GM23338 (cell line): ENCODE data around the gene CD84. TPM values are rescaled to one million over a fixed set of nuclear protein-coding genes. Genes with fewer than 3 reads are reported as not detected.
"Not testable (repeated sequence)": the region's sequence is repeated elsewhere in the genome, so short reads cannot be mapped to it uniquely, and the experiment has no call there.

Experiments used
- ATAC-seq: fragments of 200-7000 bp; cut with Tn5 transposase; 3 replicates; pipeline ENCODE4 v1.9.1; 2020
- DNase-seq: peaks from one replicate; pipeline ENCODE4 v3.0.0-alpha.2; 2015; ENCODE audit warnings: low spot score
- H2AFZ ChIP-seq: fragments of 200-600 bp; sonication (generic); 2 replicates; pipeline ENCODE4 v1.8.0; 2016; ENCODE audit warnings: antibody characterized with exemption, mild to moderate bottlenecking, moderate library complexity
- H3F3A ChIP-seq: fragments of 200-600 bp; sonication (generic); replicated peaks from 2 replicates; pipeline ENCODE4 v1.8.0; 2017; ENCODE audit warnings: antibody characterized with exemption, mixed run types, low read depth
- H3K27ac ChIP-seq: fragments of 200-600 bp; sonication (generic); 2 replicates; pipeline ENCODE4 v1.6.1; 2016; ENCODE audit warnings: low read depth
- H3K27me3 ChIP-seq: fragments of 200-600 bp; sonication (generic); 2 replicates; pipeline ENCODE4 v1.8.0; 2016; ENCODE audit warnings: mild to moderate bottlenecking, mixed run types, moderate library complexity; ENCODE audit not compliant: insufficient read depth
- H3K36me3 ChIP-seq: fragments of 200-600 bp; sonication (generic); 2 replicates; pipeline ENCODE4 v1.8.0; 2016; ENCODE audit warnings: mild to moderate bottlenecking; ENCODE audit not compliant: insufficient read depth
- H3K4me1 ChIP-seq: fragments of 200-600 bp; sonication (generic); 2 replicates; pipeline ENCODE4 v1.8.0; 2016; ENCODE audit warnings: mild to moderate bottlenecking, moderate library complexity; ENCODE audit not compliant: insufficient read depth
- H3K4me2 ChIP-seq: fragments of 200-600 bp; sonication (generic); 2 replicates; pipeline ENCODE4 v1.7.1; 2017; ENCODE audit warnings: mixed run types
- H3K4me3 ChIP-seq: fragments of 200-600 bp; sonication (generic); 2 replicates; pipeline ENCODE4 v1.6.1; 2016; ENCODE audit warnings: mixed run types
- H3K79me2 ChIP-seq: fragments of 200-600 bp; sonication (generic); replicated peaks from 2 replicates; pipeline ENCODE4 v1.8.0; 2017; ENCODE audit warnings: mild to moderate bottlenecking; ENCODE audit not compliant: insufficient read depth
- H3K9me2 ChIP-seq: fragments of 200-600 bp; sonication (generic); 2 replicates; pipeline ENCODE4 v1.8.0; 2017; ENCODE audit not compliant: insufficient read depth
- H4K20me1 ChIP-seq: fragments of 200-600 bp; sonication (generic); replicated peaks from 2 replicates; pipeline ENCODE4 v1.8.0; 2017; ENCODE audit warnings: mild to moderate bottlenecking; ENCODE audit not compliant: insufficient read depth
- H3K27ac Mint-ChIP-seq: 2 replicates; pipeline ENCODE4 v1.8.0; 2020; ENCODE audit warnings: inconsistent platforms, mild to moderate bottlenecking, moderate library complexity, mixed read lengths
- H3K27me3 Mint-ChIP-seq: 3 replicates; pipeline ENCODE4 v1.8.0; 2022; ENCODE audit warnings: low read depth, mild to moderate bottlenecking, moderate library complexity, mixed read lengths, inconsistent platforms; ENCODE audit not compliant: insufficient read depth, poor library complexity
- H3K36me3 Mint-ChIP-seq: 3 replicates; pipeline ENCODE4 v1.8.0; 2021; ENCODE audit warnings: low read depth, mild to moderate bottlenecking, inconsistent platforms, moderate library complexity, mixed read lengths
- H3K4me1 Mint-ChIP-seq: 3 replicates; pipeline ENCODE4 v1.8.0; 2020; ENCODE audit warnings: mild to moderate bottlenecking, inconsistent platforms, mixed read lengths
- H3K4me3 Mint-ChIP-seq: 3 replicates; pipeline ENCODE4 v1.8.0; 2021; ENCODE audit warnings: moderate library complexity, mild to moderate bottlenecking, inconsistent platforms, mixed read lengths
- H3K9me3 Mint-ChIP-seq: 3 replicates; pipeline ENCODE4 v1.8.0; 2020; ENCODE audit warnings: moderate library complexity, mild to moderate bottlenecking, inconsistent platforms, mixed read lengths
- NANOG ChIP-seq: IDR thresholded peaks from 2 replicates; pipeline ENCODE4 v1.6.1; 2016; ENCODE audit warnings: antibody characterized with exemption, borderline replicate concordance
- POLR2AphosphoS5 ChIP-seq: IDR thresholded peaks from 2 replicates; pipeline ENCODE4 v1.6.1; 2016; ENCODE audit warnings: antibody characterized with exemption, low read depth
- polyA plus RNA-seq: library from polyadenylated mRNA; unstranded; fragments of >200 nt; fragmentation: Nextera tagmentation; extraction: Ambion mirVana; gene quantifications from 2 replicates; pipeline ENCODE4 v1.2.1, GENCODE V29; 2016
- total RNA-seq: library from RNA; depleted of rRNA; stranded (reverse); fragments of >200 nt; shearing (Covaris generic); gene quantifications from 2 replicates; pipeline ENCODE4 v1.2.3, GENCODE V29; 2014
- TF ChIP-seq, protein P1 (sequence below): fragments of 250-450 bp; sonication (Bioruptor Pico); IDR thresholded peaks from 2 replicates; pipeline ENCODE4 v1.5.0; 2020; ENCODE audit warnings: mild to moderate bottlenecking, moderate library complexity
- TF ChIP-seq, protein P2 (sequence below), 2 experiments: fragments of 200-600 bp in 1 of 2; sonication (generic) in 1 of 2; conservative IDR thresholded peaks; 2 replicates each; pipeline versions ENCODE4 v1.5.1 to v1.6.1; 2016 to 2017; ENCODE audit warnings: antibody characterized with exemption in 2 of 2, low read depth in 2 of 2, mild to moderate bottlenecking in 2 of 2, moderate library complexity in 1 of 2

The CD84 gene
- total and polyA plus RNA-seq, 2 experiments from 2014 or later = not detected

DNA sequence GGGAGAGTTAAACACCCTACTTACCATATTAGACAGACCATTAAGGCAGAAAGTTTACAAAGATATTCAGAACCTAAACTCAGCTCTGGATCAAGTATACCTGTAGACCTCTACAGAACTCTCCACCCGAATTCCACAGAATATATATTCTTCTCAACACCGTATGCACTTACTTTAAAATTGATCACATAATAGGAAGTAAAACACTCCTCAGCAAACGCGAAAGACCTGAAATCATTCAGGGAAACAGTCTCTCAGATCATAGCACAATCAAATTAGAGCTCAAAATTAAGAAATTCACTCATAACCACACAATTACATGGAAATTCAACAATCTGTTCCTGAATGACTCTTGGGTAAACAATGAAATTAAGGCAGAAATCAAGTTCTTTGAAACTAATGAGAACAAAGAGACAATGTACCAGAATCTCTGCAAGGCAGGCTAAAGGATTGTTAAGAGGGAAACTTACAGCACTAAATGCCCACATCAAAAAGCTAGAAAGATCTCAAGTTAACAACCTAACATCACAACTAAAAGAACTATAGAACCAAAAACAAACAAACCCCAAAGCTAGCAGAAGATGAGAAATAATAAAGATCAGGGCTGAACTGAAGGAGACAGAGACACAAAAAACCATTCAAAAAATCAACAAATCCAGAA is 19.1 kb downstream of the CD84 start (continued):
- TF ChIP-seq, protein P1, sequence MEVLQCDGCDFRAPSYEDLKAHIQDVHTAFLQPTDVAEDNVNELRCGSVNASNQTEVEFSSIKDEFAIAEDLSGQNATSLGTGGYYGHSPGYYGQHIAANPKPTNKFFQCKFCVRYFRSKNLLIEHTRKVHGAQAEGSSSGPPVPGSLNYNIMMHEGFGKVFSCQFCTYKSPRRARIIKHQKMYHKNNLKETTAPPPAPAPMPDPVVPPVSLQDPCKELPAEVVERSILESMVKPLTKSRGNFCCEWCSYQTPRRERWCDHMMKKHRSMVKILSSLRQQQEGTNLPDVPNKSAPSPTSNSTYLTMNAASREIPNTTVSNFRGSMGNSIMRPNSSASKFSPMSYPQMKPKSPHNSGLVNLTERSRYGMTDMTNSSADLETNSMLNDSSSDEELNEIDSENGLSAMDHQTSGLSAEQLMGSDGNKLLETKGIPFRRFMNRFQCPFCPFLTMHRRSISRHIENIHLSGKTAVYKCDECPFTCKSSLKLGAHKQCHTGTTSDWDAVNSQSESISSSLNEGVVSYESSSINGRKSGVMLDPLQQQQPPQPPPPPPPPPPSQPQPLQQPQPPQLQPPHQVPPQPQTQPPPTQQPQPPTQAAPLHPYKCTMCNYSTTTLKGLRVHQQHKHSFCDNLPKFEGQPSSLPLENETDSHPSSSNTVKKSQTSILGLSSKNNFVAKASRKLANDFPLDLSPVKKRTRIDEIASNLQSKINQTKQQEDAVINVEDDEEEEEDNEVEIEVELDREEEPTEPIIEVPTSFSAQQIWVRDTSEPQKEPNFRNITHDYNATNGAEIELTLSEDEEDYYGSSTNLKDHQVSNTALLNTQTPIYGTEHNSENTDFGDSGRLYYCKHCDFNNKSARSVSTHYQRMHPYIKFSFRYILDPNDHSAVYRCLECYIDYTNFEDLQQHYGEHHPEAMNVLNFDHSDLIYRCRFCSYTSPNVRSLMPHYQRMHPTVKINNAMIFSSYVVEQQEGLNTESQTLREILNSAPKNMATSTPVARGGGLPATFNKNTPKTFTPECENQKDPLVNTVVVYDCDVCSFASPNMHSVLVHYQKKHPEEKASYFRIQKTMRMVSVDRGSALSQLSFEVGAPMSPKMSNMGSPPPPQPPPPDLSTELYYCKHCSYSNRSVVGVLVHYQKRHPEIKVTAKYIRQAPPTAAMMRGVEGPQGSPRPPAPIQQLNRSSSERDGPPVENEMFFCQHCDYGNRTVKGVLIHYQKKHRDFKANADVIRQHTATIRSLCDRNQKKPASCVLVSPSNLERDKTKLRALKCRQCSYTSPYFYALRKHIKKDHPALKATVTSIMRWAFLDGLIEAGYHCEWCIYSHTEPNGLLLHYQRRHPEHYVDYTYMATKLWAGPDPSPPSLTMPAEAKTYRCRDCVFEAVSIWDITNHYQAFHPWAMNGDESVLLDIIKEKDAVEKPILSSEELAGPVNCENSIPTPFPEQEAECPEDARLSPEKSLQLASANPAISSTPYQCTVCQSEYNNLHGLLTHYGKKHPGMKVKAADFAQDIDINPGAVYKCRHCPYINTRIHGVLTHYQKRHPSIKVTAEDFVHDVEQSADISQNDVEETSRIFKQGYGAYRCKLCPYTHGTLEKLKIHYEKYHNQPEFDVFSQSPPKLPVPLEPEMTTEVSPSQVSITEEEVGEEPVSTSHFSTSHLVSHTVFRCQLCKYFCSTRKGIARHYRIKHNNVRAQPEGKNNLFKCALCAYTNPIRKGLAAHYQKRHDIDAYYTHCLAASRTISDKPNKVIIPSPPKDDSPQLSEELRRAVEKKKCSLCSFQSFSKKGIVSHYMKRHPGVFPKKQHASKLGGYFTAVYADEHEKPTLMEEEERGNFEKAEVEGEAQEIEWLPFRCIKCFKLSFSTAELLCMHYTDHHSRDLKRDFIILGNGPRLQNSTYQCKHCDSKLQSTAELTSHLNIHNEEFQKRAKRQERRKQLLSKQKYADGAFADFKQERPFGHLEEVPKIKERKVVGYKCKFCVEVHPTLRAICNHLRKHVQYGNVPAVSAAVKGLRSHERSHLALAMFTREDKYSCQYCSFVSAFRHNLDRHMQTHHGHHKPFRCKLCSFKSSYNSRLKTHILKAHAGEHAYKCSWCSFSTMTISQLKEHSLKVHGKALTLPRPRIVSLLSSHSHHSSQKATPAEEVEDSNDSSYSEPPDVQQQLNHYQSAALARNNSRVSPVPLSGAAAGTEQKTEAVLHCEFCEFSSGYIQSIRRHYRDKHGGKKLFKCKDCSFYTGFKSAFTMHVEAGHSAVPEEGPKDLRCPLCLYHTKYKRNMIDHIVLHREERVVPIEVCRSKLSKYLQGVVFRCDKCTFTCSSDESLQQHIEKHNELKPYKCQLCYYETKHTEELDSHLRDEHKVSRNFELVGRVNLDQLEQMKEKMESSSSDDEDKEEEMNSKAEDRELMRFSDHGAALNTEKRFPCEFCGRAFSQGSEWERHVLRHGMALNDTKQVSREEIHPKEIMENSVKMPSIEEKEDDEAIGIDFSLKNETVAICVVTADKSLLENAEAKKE (CRISPR knock-in tag) = no peak
- no peak for TF ChIP-seq NANOG
- TF ChIP-seq, protein P2, sequence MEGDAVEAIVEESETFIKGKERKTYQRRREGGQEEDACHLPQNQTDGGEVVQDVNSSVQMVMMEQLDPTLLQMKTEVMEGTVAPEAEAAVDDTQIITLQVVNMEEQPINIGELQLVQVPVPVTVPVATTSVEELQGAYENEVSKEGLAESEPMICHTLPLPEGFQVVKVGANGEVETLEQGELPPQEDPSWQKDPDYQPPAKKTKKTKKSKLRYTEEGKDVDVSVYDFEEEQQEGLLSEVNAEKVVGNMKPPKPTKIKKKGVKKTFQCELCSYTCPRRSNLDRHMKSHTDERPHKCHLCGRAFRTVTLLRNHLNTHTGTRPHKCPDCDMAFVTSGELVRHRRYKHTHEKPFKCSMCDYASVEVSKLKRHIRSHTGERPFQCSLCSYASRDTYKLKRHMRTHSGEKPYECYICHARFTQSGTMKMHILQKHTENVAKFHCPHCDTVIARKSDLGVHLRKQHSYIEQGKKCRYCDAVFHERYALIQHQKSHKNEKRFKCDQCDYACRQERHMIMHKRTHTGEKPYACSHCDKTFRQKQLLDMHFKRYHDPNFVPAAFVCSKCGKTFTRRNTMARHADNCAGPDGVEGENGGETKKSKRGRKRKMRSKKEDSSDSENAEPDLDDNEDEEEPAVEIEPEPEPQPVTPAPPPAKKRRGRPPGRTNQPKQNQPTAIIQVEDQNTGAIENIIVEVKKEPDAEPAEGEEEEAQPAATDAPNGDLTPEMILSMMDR (conservative IDR thresholded peaks at IDR 0.05; ENCODE audit: low read depth in 2 of 2) = no peak
- no peak for TF ChIP-seq POLR2AphosphoS5

DNA sequence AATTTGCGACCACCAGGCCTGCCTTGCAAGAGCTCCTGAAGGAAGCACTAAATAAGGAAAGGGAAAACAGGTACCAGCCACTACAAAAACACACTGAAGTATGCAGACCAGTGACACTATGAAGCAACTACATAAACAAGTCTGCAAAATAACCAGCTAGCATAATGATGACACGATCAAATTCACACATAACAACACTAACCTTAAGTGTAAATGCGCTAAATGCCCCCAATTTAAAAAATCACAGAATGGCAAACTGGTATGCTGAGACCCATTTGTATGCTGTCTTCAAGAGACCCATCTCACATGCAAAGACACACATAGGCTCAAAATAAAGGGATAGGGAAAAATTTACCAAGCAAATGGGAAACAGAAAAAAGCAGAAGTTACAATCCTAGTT is 19.9 kb downstream of the CD84 start:
- DNase-seq, H3K27ac ChIP-seq, H3K4me1 Mint-ChIP-seq, H3K4me3 Mint-ChIP-seq, H3K4me3 ChIP-seq, H3K4me1 ChIP-seq, H3K36me3 Mint-ChIP-seq, H3K27ac Mint-ChIP-seq, H3F3A ChIP-seq, H2AFZ ChIP-seq, H3K9me2 ChIP-seq, H3K4me2 ChIP-seq, ATAC-seq, H3K36me3 ChIP-seq, H4K20me1 ChIP-seq, H3K27me3 ChIP-seq, H3K79me2 ChIP-seq, H3K27me3 Mint-ChIP-seq: not testable (repeated sequence)
- H3K9me3 Mint-ChIP-seq = peaks cover 16% of the 10 kb centered on the region
